ENCODE data around the gene CRX.
"Not testable (repeated sequence)": the region's sequence is repeated elsewhere in the genome, so short reads cannot be mapped to it uniquely, and the experiment has no call there.

Gene CRX

DNA sequence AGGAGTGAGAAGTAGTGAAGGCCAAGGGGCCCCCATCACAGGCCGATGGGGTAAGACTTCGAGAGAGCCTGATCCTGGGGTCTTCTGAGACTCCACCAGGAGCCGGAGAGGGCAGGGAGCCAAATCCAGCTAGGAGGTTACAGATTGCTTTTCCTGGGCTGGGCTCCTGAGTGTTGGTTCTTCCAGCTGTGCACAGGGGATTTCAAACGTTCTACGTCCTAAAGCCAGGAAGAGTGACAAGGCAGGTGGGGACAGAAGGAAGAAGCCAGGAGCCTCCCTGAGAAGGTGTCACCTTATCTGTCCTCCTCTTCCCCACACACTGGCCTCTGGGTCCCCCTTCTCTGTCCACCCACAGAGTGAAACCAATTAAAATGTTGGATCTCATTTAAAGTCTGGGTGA lies 21.2 kb downstream of the CRX start:
- TF ChIP-seq, protein P1, sequence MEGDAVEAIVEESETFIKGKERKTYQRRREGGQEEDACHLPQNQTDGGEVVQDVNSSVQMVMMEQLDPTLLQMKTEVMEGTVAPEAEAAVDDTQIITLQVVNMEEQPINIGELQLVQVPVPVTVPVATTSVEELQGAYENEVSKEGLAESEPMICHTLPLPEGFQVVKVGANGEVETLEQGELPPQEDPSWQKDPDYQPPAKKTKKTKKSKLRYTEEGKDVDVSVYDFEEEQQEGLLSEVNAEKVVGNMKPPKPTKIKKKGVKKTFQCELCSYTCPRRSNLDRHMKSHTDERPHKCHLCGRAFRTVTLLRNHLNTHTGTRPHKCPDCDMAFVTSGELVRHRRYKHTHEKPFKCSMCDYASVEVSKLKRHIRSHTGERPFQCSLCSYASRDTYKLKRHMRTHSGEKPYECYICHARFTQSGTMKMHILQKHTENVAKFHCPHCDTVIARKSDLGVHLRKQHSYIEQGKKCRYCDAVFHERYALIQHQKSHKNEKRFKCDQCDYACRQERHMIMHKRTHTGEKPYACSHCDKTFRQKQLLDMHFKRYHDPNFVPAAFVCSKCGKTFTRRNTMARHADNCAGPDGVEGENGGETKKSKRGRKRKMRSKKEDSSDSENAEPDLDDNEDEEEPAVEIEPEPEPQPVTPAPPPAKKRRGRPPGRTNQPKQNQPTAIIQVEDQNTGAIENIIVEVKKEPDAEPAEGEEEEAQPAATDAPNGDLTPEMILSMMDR (IDR thresholded peaks at IDR 0.05) = no peak

DNA sequence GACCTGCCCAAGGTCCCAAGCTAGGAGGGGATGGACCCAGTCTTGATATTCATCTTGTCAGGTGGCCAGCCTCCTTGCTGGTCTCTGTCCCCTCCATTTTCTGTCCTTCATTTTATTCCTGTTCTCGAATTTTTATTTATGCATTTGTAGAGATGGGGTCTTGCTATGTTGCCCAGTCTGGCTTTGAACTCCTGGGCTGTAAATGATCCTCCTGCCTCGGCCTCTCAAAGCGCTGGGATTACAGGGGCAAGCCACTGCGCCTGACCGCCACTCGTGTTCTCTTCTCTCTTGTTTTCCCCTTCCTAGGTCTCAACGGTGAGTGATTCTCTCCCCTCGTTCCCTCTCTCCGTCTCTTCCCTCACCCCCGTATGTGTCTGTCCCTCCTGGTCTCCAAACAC lies 26.7 kb downstream of the CRX start:
- TF ChIP-seq, protein P1 (IDR thresholded peaks at IDR 0.05) = no peak

DNA sequence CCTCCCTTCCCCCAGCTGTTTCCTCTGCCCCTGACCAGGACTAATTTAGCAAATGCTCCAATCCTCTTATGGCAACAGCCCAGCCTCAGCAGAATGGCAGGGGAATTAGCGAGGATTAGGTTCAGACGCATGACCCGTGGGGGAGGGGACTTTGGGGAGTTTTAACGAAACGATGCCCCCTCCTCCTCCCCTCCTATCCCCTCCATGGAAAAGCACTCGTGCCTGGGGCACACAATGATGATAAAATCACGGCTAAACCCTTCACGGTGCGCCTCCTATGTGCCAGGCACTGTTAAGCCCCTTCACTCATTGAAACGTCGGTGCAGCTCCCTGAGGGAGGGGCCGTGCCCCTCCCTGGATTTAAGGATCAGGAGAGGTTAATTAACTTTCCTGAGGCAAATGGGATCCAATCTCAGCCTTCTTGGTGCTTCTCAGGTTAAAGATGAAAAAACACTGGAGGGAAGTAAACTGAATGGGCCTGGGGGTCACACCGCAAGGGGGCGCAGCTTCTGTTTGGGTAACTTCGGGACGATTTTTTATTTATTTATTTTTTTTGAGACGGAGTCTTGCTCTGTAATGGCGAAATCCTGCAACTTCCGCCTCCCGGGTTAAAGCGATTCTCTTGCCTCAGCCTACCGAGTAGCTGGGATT lies 27.2 kb downstream of the CRX start:
- TF ChIP-seq, protein P1 (IDR thresholded peaks at IDR 0.05) = peak; percentile 26; the same call in 1 of the 2 replicates

DNA sequence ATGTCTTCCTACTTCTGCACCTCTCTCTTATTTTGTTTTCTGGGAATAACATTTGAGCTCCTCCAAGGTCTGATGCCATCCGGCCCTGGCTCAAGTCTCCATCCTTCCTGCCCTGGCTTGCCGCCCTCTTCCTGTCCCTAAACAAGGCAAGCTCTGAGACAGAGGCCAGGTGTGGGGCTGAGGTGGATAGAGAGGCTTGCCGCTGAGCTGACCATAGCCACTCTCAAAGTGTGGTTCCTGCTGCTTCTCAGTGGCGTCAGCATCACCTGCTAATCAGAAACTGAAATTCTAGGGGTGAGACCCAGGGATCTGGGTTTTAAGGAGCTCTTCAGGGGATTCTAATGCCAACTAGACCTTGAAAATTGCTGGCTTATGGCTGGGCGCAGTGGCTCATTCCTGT lies 31.3 kb downstream of the CRX start:
- TF ChIP-seq, protein P1 (IDR thresholded peaks at IDR 0.05) = no peak

DNA sequence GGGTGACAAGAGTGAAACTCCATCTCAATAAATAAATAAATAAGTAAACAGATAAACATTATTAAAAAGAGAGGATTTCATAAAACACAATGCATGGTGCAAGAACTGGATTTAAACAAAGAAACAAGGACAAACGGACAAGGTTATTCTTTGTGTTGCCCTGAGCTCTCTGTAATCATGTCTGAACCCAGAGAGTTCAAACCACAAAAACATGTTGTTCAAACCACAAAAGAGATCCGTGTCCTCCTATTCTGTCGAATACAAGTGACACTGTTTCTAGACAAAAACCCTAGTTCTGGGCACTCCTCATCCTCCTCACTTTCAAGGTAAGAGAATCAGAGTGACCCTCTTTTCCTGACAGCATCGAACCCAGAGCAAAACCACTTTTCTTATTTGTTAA lies 32.7 kb downstream of the CRX start:
- TF ChIP-seq, protein P1 (IDR thresholded peaks at IDR 0.05) = no peak

DNA sequence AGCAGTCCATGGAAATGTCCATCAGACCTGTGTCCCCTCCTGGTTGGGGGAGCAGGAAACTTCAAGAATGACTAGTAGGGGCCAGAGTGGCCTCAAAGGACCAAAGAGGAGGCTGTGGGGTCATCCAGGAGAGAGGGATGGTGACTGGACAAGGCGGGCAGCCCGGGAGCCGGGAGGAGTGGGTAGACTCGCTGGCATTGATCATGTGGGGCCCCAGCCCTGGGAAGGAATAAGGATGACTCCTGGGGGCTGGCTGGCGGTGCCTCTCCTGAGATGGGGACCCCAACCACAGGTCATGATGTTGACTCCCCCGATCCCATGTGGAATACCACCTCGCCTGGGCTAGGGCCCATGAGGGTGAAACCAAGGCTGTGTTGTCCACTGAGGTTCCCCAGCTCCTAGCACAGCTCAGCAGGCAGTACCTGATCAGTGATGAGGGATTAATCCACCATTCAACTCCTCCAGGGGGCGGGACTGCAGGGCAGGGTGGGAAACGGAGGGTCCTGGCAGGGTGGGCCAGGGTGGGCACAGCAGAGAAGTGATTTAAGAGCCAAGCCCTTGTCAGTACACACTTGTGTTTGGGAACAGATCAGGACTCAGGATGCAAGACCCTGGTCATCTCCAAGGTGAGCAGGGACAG lies 37.0 kb downstream of the CRX start, which contains the start of gene TPRX2:
TPRX2 (plus strand) TSS at position 590 of the 640 bp plus-strand sequence; CDS start at position 602, 12 bp downstream.
- TF ChIP-seq, protein P1 (IDR thresholded peaks at IDR 0.05) = not testable (repeated sequence)

DNA sequence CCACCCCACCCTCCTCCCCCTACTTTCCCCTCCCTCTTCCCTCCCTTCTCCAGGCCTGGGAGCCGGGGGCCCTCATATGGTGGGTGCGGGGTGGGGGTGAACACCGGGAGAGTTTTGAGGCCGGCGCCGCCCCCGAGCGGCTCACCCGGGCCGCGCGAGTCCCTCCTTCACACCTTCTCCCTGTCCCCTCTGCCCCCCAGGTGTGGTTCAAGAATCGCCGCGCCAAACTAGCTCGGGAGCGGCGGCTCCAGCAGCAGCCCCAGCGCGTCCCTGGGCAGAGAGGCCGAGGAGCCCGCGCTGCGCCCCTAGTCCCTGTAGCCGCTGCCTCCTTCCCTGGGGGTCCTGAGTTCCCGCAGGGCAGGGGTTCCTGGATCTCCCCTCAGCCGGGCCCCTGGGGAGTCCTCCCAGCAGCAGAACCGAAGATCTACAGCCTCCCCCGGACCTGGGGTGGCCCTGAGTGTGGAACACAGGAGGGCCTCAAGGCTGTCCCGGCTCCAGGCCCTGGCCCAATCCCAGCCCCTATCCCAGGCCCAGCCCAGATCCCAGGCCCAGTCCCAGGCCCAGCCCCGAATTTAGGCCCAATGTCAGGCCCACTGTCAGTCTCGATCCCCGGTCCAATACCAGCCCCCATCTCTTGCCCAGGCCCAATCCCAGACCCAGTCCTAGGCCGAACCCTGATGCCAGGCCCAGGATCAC lies 39.0 kb downstream of the CRX start:
- TF ChIP-seq, protein P1 (IDR thresholded peaks at IDR 0.05) = no peak

Measured in LNCAP (cell line).